Measurements from ENCODE around the gene GATA3. TPM values are rescaled to one million over a fixed set of nuclear protein-coding genes. Genes with fewer than 3 reads are reported as not detected.
"Not testable (repeated sequence)": the region's sequence is repeated elsewhere in the genome, so short reads cannot be mapped to it uniquely, and the experiment has no call there.

GATA3 gene
- total RNA-seq, 1 experiment from 2014 or later, result 3.1 TPM

GRCh38 chr10:8026349-8027259 lies 27.9 kb upstream of the GATA3 start:
- Histone ChIP-seq H3K9me3 (ENCODE audit: low read depth, low read length, poor library complexity, severe bottlenecking) (no peaks in the 10 kb centered on the region), H3K27me3 (replicated peaks; ENCODE audit: insufficient read depth, low read depth, low read length, poor library complexity) (no peaks in the 10 kb centered on the region), H3K27ac (ENCODE audit: low read depth, low read length, poor library complexity, severe bottlenecking) (no peak overlapping the region), H3K36me3 (ENCODE audit: insufficient read depth, low read length, poor library complexity, severe bottlenecking) (no peaks in the 10 kb centered on the region), H3K4me3 (ENCODE audit: low read depth, low read length, poor library complexity, severe bottlenecking) (no peak overlapping the region), H3K4me1 (ENCODE audit: insufficient read depth, low read length, poor library complexity, severe bottlenecking) (no peaks in the 10 kb centered on the region)
- no peak for DNase-seq (ENCODE audit: low spot score)
- BruUV-seq (replicated peaks), result no TSS peak
- intact Hi-C loops (cut with micrococcal nuclease; ENCODE audit: unreplicated experiment), result no loop called here
- ChIA-PET POLR2A (ENCODE audit: low non-redundant PET) (no interaction called here), CTCF (no interaction called here)
- TF ChIP-seq CTCF (conservative IDR thresholded peaks at IDR 0.05; ENCODE audit: low read depth, low read length), result no peak
- no peak for TF ChIP-seq EZH2 (IDR thresholded peaks at IDR 0.05; ENCODE audit: borderline replicate concordance, low read depth, low read length, poor library complexity, severe bottlenecking)

- BruUV-seq (replicated peaks); H3K27ac ChIP-seq (ENCODE audit: low read depth, low read length, poor library complexity, severe bottlenecking); intact Hi-C loops (cut with micrococcal nuclease; ENCODE audit: unreplicated experiment); H3K4me3 ChIP-seq (ENCODE audit: low read depth, low read length, poor library complexity, severe bottlenecking); CTCF ChIA-PET; DNase-seq (ENCODE audit: low spot score); H3K36me3 ChIP-seq (ENCODE audit: insufficient read depth, low read length, poor library complexity, severe bottlenecking); H3K9me3 ChIP-seq (ENCODE audit: low read depth, low read length, poor library complexity, severe bottlenecking): not testable (repeated sequence)
- H3K4me1 ChIP-seq (ENCODE audit: insufficient read depth, low read length, poor library complexity, severe bottlenecking), result peaks cover 23% of the 10 kb centered on the region
- POLR2A ChIA-PET (ENCODE audit: low non-redundant PET), result interaction anchor here (0.5 kb wide), 1 partner anchor 421 kb away, joined by 4 read pairs; no protein-coding TSS in a partner anchor
- peaks cover 33% of the 10 kb centered on the region for H3K27me3 ChIP-seq (replicated peaks; ENCODE audit: insufficient read depth, low read depth, low read length, poor library complexity)
Observed at GRCh38 chr10:8031211-8031610, 23.3 kb upstream of the GATA3 start.

GRCh38 chr10:8032558-8032957 lies 21.9 kb upstream of the GATA3 start:
- no TSS peak for BruUV-seq (replicated peaks)
- H3K4me3 ChIP-seq (ENCODE audit: low read depth, low read length, poor library complexity, severe bottlenecking), result no peak overlapping the region

More at GRCh38 chr10:8032558-8032957, 21.9 kb upstream of the GATA3 start:
- Histone ChIP-seq H3K9me3 (ENCODE audit: low read depth, low read length, poor library complexity, severe bottlenecking) (no peaks in the 10 kb centered on the region), H3K27ac (ENCODE audit: low read depth, low read length, poor library complexity, severe bottlenecking) (no peak overlapping the region), H3K27me3 (replicated peaks; ENCODE audit: insufficient read depth, low read depth, low read length, poor library complexity) (peaks cover 46% of the 10 kb centered on the region), H3K4me1 (ENCODE audit: insufficient read depth, low read length, poor library complexity, severe bottlenecking) (peaks cover 23% of the 10 kb centered on the region), H3K36me3 (ENCODE audit: insufficient read depth, low read length, poor library complexity, severe bottlenecking) (no peaks in the 10 kb centered on the region)
- CTCF ChIA-PET, result no interaction called here
- intact Hi-C loops (cut with micrococcal nuclease; ENCODE audit: unreplicated experiment), result no loop called here
- no peak for DNase-seq (ENCODE audit: low spot score)
- no peak for TF ChIP-seq CTCF (conservative IDR thresholded peaks at IDR 0.05; ENCODE audit: low read depth, low read length)
- TF ChIP-seq EZH2 (IDR thresholded peaks at IDR 0.05; ENCODE audit: borderline replicate concordance, low read depth, low read length, poor library complexity, severe bottlenecking), result no peak
- POLR2A ChIA-PET (ENCODE audit: low non-redundant PET), result no interaction called here
